Posterior vena cava (tissue), 2 donors: ENCODE measurements around the gene CCDC88A. TPM values are rescaled to one million over a fixed set of nuclear protein-coding genes. Genes with fewer than 3 reads are reported as not detected.
"Not testable (repeated sequence)": the region's sequence is repeated elsewhere in the genome, so short reads cannot be mapped to it uniquely, and the experiment has no call there.

Experiments
- DNase-seq: peaks from one replicate; pipeline ENCODE4 v3.0.0-alpha.2; 2020; ENCODE audit warnings: low spot score
- intact Hi-C, 2 donors: fragments of 100-400 bp; cut with DNase I; formaldehyde crosslinking; loops; one replicate each; pipeline versions ENCODE4 v1.14.1 to v1.14.2; 2022 to 2023
- total RNA-seq, 2 donors: library from RNA; stranded (reverse); fragmentation: NEBNext Ultra II Directional; extraction: Animal tissue kit (Norgen Biotek cat#: 25700); gene quantifications; one replicate each; pipeline ENCODE4 v1.2.1, GENCODE V29; 2021
- donor health status: DM: yes; HTN: yes; CAD: no.
- donor health status: DM: yes; HTN: yes; CAD: no.

The CCDC88A gene
- total RNA-seq, 2 donors from 2014 or later: 63.4 to 77.1 TPM

- intact Hi-C loops: loop anchor here in 1 of 2 donors (10.0 kb wide), 1 partner anchor 156 kb away; no protein-coding TSS in a partner anchor
- DNase-seq: peak; percentile 99
Measured at GRCh38 chr2:55268907-55269644, 150.6 kb downstream of the CCDC88A start, which contains the start of gene MTIF2. Gene MTIF2 (minus strand): TSS chr2:55269231. CDS start chr2:55263858, 5,373 bp downstream.

GRCh38 chr2:55268288-55268906 is 151.3 kb downstream of the CCDC88A start:
- DNase-seq: no peak
- intact Hi-C loops: loop anchor here in 1 of 2 donors (10.0 kb wide), 1 partner anchor 156 kb away; no protein-coding TSS in a partner anchor

DNA sequence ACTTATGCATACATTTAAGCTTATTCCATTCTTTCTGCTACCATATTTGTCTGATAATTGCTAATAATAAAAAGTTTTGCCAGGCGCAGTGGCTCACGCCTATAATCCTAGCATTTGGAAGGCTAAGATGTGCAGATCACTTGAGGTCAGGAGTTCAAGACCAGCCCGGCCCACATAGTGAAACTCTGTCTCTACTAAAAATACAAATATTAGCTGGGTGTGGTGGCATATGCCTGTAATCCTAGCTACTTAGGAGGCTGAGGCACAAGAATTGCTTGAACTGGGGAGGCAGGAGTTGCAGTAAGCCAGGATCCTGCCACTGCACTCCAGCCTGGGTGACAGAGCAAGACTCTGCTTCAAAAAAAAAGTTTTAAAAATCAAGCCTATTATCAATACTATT is 160.1 kb downstream of the CCDC88A start:
- DNase-seq, intact Hi-C loops: not testable (repeated sequence)

GRCh38 chr2:55252832-55253231 is 166.8 kb downstream of the CCDC88A start:
- no peak for DNase-seq
- intact Hi-C loops: no loop called here

DNA sequence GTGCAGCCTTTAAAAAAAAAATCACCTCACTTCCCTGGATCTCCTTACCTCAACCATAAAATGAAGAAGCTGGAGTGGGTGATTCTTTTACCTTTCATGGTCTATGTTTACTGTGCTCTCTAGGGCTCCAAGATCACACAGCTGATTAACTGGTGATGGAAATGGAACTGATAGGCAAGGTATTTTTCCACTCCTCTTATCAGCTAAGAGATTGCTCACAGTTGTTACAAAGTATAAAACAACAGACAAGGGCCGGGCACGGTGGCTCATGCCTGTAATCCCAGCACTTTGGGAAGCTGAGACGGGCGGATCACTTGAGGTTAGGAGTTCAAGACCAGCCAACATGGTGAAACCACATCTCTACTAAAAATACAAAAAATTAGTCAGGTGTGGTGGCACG is 172.6 kb downstream of the CCDC88A start:
- intact Hi-C loops: no loop called here
- DNase-seq: peak; percentile 19

- DNase-seq: no peak
- intact Hi-C loops: no loop called here
Measured at GRCh38 chr2:55245411-55245810, 174.2 kb downstream of the CCDC88A start.

DNA sequence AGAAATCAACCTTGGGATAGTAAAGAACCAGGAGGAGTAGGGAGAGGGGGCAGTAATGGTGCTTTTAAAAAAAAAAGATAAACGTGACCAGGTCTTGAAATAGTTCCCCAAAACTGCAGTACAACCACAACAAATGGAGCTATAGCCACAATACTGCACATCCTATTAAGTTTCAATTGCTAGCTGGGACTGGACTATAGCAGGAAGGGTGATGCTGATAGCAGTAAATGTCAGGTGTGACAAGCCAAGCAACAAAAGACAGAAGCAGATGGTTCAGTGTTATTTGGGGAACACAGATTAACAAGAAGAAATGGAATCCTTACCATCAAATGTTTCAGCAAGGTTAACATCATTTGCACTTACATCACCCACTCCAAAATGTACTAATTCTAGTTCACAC is 177.0 kb downstream of the CCDC88A start:
- intact Hi-C loops: no loop called here
- no peak for DNase-seq

GRCh38 chr2:55241582-55241981 is 178.1 kb downstream of the CCDC88A start:
- intact Hi-C loops, DNase-seq: not testable (repeated sequence)

- intact Hi-C loops: no loop called here
- no peak for DNase-seq
Measured at GRCh38 chr2:55239656-55240222, 179.9 kb downstream of the CCDC88A start.

Other genes with a start within 250 kb of the CCDC88A start
- 1 to 10 TPM; 7.1 to 9.3 TPM for gene CLHC1, start 187.6 kb downstream of the CCDC88A start, total RNA-seq
- gene RPS27A, start 187.2 kb downstream of the CCDC88A start, total RNA-seq: 100 to 1,000 TPM; 782 to 816 TPM
- 10 to 100 TPM; 18.6 to 19.9 TPM for gene MTIF2, start 150.6 kb downstream of the CCDC88A start, total RNA-seq
- gene CFAP36, start 99.9 kb upstream of the CCDC88A start, total RNA-seq: 10 to 100 TPM; 46.8 to 55.9 TPM
- 10 to 100 TPM; 55.4 to 69.9 TPM for gene PPP4R3B, start 197.8 kb upstream of the CCDC88A start, total RNA-seq